Gastroesophageal sphincter (tissue), 2 donors: ENCODE results near the gene DHX34.

ENCODE experiments used
- EP300 ChIP-seq: sonication (generic); formaldehyde crosslinking; IDR thresholded peaks from one replicate; pipeline ENCODE4 v1.6.1; 2017; ENCODE audit warnings: antibody characterized with exemption, mild to moderate bottlenecking
- POLR2A ChIP-seq, 2 donors: fragments of 450-650 bp; IDR thresholded peaks; one replicate each; pipeline ENCODE4 v1.6.1; 2017; ENCODE audit warnings: antibody characterized with exemption in 2 of 2, mild to moderate bottlenecking in 2 of 2, moderate library complexity in 1 of 2

DNA sequence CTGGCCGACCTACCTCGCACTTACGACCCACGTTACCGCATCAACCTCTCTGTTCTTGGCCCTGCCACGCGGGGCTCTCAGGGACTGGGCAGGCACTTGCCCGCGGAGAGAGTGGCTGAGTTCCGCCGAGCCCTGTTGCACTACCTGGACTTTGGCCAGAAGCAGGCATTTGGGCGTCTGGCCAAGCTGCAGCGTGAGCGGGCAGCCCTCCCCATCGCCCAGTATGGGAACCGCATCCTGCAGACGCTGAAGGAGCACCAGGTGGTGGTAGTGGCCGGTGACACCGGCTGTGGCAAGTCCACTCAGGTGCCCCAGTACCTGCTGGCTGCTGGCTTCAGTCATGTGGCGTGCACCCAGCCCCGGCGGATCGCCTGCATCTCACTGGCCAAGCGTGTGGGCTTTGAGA, 4.2 kb downstream of the DHX34 start:
- no peak for TF ChIP-seq EP300
- no peak for TF ChIP-seq POLR2A (IDR thresholded peaks at IDR 0.05)
